ENCODE results near the gene SMOC2. TPM values are rescaled to one million over a fixed set of nuclear protein-coding genes. Genes with fewer than 3 reads are reported as not detected.

Gene SMOC2
- total and polyA plus RNA-seq, 2 of the 4 experiments (the other 2 are of a cell fraction) = not detected

- in situ Hi-C loops (cut with MboI; ENCODE audit: low sequenced_read_pairs) (no loop called here), intact Hi-C loops (cut with micrococcal nuclease) (no loop called here)
- CTCF ChIA-PET = no interaction called here
These were observed 217.1 kb downstream of the SMOC2 start for GRCh38 chr6:168658059-168658458.

More at GRCh38 chr6:168658059-168658458, 217.1 kb downstream of the SMOC2 start:
- Histone ChIP-seq H4K5ac (ENCODE audit: low read depth, low read length) (no peak overlapping the region), H3K9me1 (ENCODE audit: insufficient read depth, low read length) (no peaks in the 10 kb centered on the region), H3K56ac (ENCODE audit: extremely low read depth, insufficient read depth, low read length) (no peak overlapping the region), H4K91ac (ENCODE audit: insufficient read depth, low read depth, low read length) (no peak overlapping the region), H3K27ac (ENCODE audit: insufficient read depth, low read length) (no peak overlapping the region), H3K79me1 (ENCODE audit: low read depth in 1 of 2, low read length in 2 of 2) (no peaks in the 10 kb centered on the region), H3K36me3 (ENCODE audit: control insufficient read depth, insufficient read depth, low read length) (no peaks in the 10 kb centered on the region), H3K9me3 (ENCODE audit: control insufficient read depth, insufficient read depth, low read length) (peaks cover 40% of the 10 kb centered on the region), H2BK15ac (ENCODE audit: low read depth, low read length) (no peak overlapping the region), H2AFZ (replicated peaks; ENCODE audit: low read length, poor library complexity) (no peak overlapping the region), H2AK5ac (ENCODE audit: low read depth, low read length) (no peak overlapping the region), H2AK9ac (replicated peaks; ENCODE audit: low read depth, low read length, poor library complexity) (no peak overlapping the region), H4K20me1 (ENCODE audit: insufficient read depth, low read length) (no peaks in the 10 kb centered on the region), H2BK20ac (ENCODE audit: low read depth, low read length) (no peak overlapping the region), H4K8ac (ENCODE audit: low read depth in 2 of 2, low read length in 2 of 2) (no peak overlapping the region), H3K4me3 (ENCODE audit: insufficient read depth, low read depth, low read length) (no peak overlapping the region), H3K18ac (ENCODE audit: low read depth, low read length) (no peak overlapping the region), H3K23ac (ENCODE audit: low read depth, low read length) (no peak overlapping the region), H2BK120ac (ENCODE audit: low read depth, low read length) (no peak overlapping the region), H3K4me2 (ENCODE audit: low read depth, low read length) (no peak overlapping the region), H3K4ac (ENCODE audit: low read depth, low read length) (no peak overlapping the region), H3K27me3 (ENCODE audit: control insufficient read depth, insufficient read depth, low read length) (no peaks in the 10 kb centered on the region), H3K9ac (ENCODE audit: low read depth, low read length) (no peak overlapping the region), H2BK5ac (ENCODE audit: low read depth, low read length, poor library complexity, severe bottlenecking) (no peak overlapping the region), H3K14ac (replicated peaks; ENCODE audit: low read depth, low read length) (no peak overlapping the region), H3K4me1 (ENCODE audit: control insufficient read depth, insufficient read depth, low read length) (no peaks in the 10 kb centered on the region)
- dilution Hi-C loops (cut with HindIII; ENCODE audit: low sequenced_read_pairs, unreplicated experiment) = no loop called here
- TF ChIP-seq CHD1 (IDR thresholded peaks at IDR 0.05; ENCODE audit: low read depth, low read length) = no peak
- no peak for TF ChIP-seq RFX5 (IDR thresholded peaks at IDR 0.05; ENCODE audit: low read depth, low read length)
- ATAC-seq (ENCODE audit: low read depth) (no peak), DNase-seq (no peak)
- BruUV-seq (replicated peaks) = no TSS peak
- POLR2A ChIA-PET (ENCODE audit: unreplicated experiment) = no interaction called here
- WGBS, 2 experiments (ENCODE audit: extremely low coverage in 2 of 2, insufficient read length in 1 of 2) = no CpG with 5 or more reads among the region's 1 CpG

Data from IMR-90 (cell line).